ENCODE results near the gene POLD3. TPM values are rescaled to one million over a fixed set of nuclear protein-coding genes. Genes with fewer than 3 reads are reported as not detected.

The POLD3 gene
- total and polyA plus RNA-seq, 2 donors (not counting 1 experiment from before 2014, with no cell fraction given): 4.6 to 17.6 TPM

- 91% methylated on average over 7 of the region's 12 CpGs for WGBS (ENCODE audit: insufficient coverage)
These were observed 80.7 kb downstream of the POLD3 start for GRCh38 chr11:74672956-74673692.

More at GRCh38 chr11:74672956-74673692, 80.7 kb downstream of the POLD3 start:
- H3K27ac ChIP-seq (ENCODE audit: low read length in 2 of 2): no peak overlapping the region
- Mint-ChIP-seq H3K9me3 (ENCODE audit: insufficient read depth) (no peaks in the 10 kb centered on the region), H3K27me3 (no peaks in the 10 kb centered on the region), H3K27ac (no peak overlapping the region), H3K4me1 (no peaks in the 10 kb centered on the region), H3K4me3 (no peak overlapping the region)
- H3K9me3 ChIP-seq (ENCODE audit: control extremely low read depth in 1 of 3, control insufficient read depth in 2 of 3, insufficient read depth in 1 of 3, low read length in 2 of 3): no peaks in the 10 kb centered on the region
- H3K4me3 ChIP-seq (ENCODE audit: control extremely low read depth in 1 of 5, extremely low read depth in 1 of 5, insufficient read depth in 1 of 5, low read depth in 2 of 5, low read length in 4 of 5): no peak overlapping the region
- TF ChIP-seq EZH2 (IDR thresholded peaks at IDR 0.05; ENCODE audit: borderline replicate concordance, insufficient read depth, low read depth, low read length, poor library complexity, severe bottlenecking): no peak
- TF ChIP-seq CTCF (IDR thresholded peaks at IDR 0.05): no peak
- ATAC-seq (ENCODE audit: low read depth) (no peak), DNase-seq (no peak)
- no peaks in the 10 kb centered on the region for H4K20me1 ChIP-seq (ENCODE audit: control insufficient read depth, insufficient read depth, low read length, poor library complexity, severe bottlenecking)
- no peak overlapping the region for H2AFZ ChIP-seq (ENCODE audit: insufficient read depth, low read depth, low read length, poor library complexity, severe bottlenecking)
- H3K27me3 ChIP-seq (replicated peaks in 1 of 4; ENCODE audit: control extremely low read depth in 1 of 4, control insufficient read depth in 3 of 4, insufficient read depth in 4 of 4, low read length in 3 of 4): no peaks in the 10 kb centered on the region
- ChIA-PET POLR2A (no interaction called here), CTCF (no interaction called here)
- no peak overlapping the region for H3K4me2 ChIP-seq (replicated peaks; ENCODE audit: low read depth, low read length, poor library complexity, severe bottlenecking)
- intact Hi-C loops (cut with micrococcal nuclease): no loop called here
- no peak overlapping the region for H3K9ac ChIP-seq (ENCODE audit: low read length)
- no peaks in the 10 kb centered on the region for H3K4me1 ChIP-seq (ENCODE audit: control insufficient read depth in 2 of 2, insufficient read depth in 2 of 2, low read length in 2 of 2)
- no peaks in the 10 kb centered on the region for H3K79me2 ChIP-seq (ENCODE audit: control insufficient read depth, insufficient read depth, low read length)
- H3K36me3 ChIP-seq (replicated peaks in 1 of 2; ENCODE audit: control extremely low read depth in 1 of 2, control insufficient read depth in 1 of 2, extremely low read depth in 1 of 2, insufficient read depth in 2 of 2, low read length in 1 of 2): no peaks in the 10 kb centered on the region

All from B cell (primary cell).